Stimulated activated effector memory CD8-positive, alpha-beta T cell treated with anti-CD3 and anti-CD28 coated beads, Interleukin-12 subunit alpha, Interleukin-12 subunit beta, amount 100 ng/mL, for 72 hours (primary cell): Measurements from ENCODE around the gene ZNF722.
"Not testable (repeated sequence)": the region's sequence is repeated elsewhere in the genome, so short reads cannot be mapped to it uniquely, and the experiment has no call there.

Experiments used
- ATAC-seq: fragments of 150-1000 bp; cut with Tn5 transposase; 2 replicates; pipeline ENCODE4 v1.10.0; 2021
- DNase-seq, 2 donors: peaks; one replicate each; pipeline ENCODE4 v3.0.0; 2021 to 2022; ENCODE audit warnings: low spot score in 2 of 2
- H3K27ac Mint-ChIP-seq: one replicate; pipeline ENCODE4 v1.8.0; 2022; ENCODE audit warnings: mild to moderate bottlenecking, mixed read lengths
- H3K36me3 Mint-ChIP-seq: one replicate; pipeline ENCODE4 v1.8.0; 2022; ENCODE audit warnings: mild to moderate bottlenecking, mixed read lengths
- H3K4me1 Mint-ChIP-seq: one replicate; pipeline ENCODE4 v1.8.0; 2022; ENCODE audit warnings: mixed read lengths
- H3K4me3 Mint-ChIP-seq: one replicate; pipeline ENCODE4 v1.8.0; 2022; ENCODE audit warnings: mild to moderate bottlenecking, mixed read lengths
- H3K9me3 Mint-ChIP-seq: one replicate; pipeline ENCODE4 v1.8.0; 2022; ENCODE audit warnings: mixed read lengths

Gene ZNF722

DNA sequence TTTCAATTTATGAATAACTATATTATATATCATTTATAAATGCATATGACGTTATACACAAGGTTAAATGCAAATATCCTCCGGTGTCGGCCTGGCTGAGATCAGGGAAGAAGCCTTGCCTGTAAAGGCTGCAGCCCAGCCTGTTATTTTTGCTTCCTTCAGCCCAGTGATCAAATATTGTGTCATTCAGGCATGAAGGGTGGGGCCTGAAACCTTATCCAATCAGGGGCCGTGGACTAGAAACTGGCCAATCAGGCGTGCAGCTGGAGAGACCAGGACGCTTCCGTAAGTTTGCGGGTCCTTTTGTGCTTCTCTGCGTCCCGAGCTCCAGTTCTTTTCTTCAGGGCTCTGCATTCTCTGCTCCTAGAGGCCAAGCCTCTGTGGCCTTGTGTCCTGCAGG, at the start of gene ZNF722:
Gene ZNF722 (plus strand): TSS at position 301 of the 400 bp plus-strand sequence. CDS start 113 bp downstream, outside the sequence.
- no peak for DNase-seq

DNA sequence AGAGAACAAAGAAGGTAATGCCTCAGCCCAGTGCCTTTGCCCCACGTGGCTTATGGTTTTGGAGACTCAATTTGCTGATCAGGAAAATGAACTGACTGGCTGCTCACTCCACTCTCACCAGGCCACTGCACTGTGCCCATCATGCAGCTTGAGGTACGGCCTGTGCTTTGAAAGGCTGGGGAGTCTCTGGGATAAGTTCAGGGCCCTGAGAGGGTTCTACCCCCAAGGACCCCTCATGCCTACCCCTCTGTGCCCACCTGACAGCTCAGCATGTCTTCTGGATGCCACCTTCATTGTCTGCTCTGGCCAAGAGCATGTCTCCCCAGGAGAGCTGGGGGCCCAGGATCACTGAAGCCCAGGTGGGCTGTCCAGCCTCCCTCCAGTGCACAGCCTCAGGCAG, 45.5 kb upstream of the ZNF722 start:
- no peaks in the 10 kb centered on the region for H3K36me3 Mint-ChIP-seq
- DNase-seq (no peak), ATAC-seq (peak; percentile 28)
- H3K9me3 Mint-ChIP-seq, result peaks cover 13% of the 10 kb centered on the region
- H3K27ac Mint-ChIP-seq, result no peak overlapping the region
- no peaks in the 10 kb centered on the region for H3K4me1 Mint-ChIP-seq
- no peak overlapping the region for H3K4me3 Mint-ChIP-seq

More for the DNA sequence above, at the start of gene ZNF722:
- Mint-ChIP-seq H3K4me1 (no peaks in the 10 kb centered on the region), H3K9me3 (peaks cover 10% of the 10 kb centered on the region), H3K36me3 (no peaks in the 10 kb centered on the region), H3K27ac (no peak within 1 kb of the TSS), H3K4me3 (no peak within 1 kb of the TSS)
- no peak for ATAC-seq

DNA sequence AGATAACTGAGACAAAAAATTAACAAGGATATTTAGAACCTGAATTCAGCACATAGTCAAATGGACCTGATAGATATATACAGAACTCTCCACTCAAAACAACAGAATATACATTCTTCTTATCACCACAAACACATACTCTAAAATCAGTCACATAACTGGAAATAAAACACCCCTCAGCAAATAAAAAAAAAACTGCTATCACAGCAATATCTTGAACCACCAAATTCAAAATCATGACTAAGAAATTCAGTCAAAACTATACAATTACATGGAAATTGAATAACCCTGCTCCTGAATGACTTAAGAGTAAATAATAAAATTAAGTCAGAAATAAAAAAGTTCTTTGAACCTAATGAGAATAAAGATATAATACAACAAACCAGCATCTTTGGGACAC, 30.0 kb upstream of the ZNF722 start:
- Mint-ChIP-seq H3K9me3 (peaks cover 5% of the 10 kb centered on the region), H3K27ac (no peak overlapping the region), H3K36me3 (no peaks in the 10 kb centered on the region), H3K4me3 (no peak overlapping the region), H3K4me1 (no peaks in the 10 kb centered on the region)
- ATAC-seq (no peak), DNase-seq (no peak)

DNA sequence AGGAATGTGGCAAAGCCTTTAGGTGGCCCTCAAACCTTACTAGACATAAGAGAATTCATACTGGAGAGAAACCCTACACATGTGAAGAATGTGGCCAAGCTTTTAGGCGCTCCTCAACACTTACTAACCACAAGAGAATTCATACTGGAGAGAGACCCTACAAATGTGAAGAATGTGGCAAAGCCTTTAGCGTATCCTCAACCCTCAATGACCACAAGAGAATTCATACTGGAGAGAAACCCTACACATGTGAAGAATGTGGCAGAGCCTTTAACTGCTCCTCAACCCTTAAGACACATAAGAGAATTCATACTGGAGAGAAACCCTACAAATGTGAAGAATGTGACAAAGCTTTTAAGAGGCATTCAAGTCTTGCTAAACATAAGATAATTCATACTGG, 16.8 kb downstream of the ZNF722 start:
- not testable (repeated sequence) for DNase-seq, H3K27ac Mint-ChIP-seq, ATAC-seq, H3K4me3 Mint-ChIP-seq, H3K4me1 Mint-ChIP-seq, H3K36me3 Mint-ChIP-seq
- peaks cover 30% of the 10 kb centered on the region for H3K9me3 Mint-ChIP-seq

DNA sequence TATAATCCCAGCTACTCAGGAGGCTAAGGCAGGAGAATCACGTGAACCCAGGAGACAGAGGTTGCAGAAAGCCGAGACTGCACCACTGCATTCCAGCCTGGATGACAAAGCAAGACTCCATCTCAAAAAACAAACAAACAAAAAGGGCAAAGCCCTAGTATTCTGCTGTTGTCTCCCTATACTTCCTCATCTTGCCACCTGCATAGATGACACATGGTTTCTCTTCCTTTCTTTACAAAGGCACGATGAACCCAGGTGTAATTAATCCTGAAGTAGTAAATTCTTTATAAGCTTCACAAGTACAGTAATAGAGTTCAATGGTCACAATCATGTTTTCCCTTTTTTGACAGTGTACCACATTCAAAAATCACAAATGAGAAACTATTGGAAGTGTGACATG, 36.7 kb downstream of the ZNF722 start:
- no peak for ATAC-seq
- H3K9me3 Mint-ChIP-seq, result peaks cover 14% of the 10 kb centered on the region
- H3K4me1 Mint-ChIP-seq, result no peaks in the 10 kb centered on the region
- no peak overlapping the region for H3K4me3 Mint-ChIP-seq
- no peak for DNase-seq
- no peak overlapping the region for H3K27ac Mint-ChIP-seq
- H3K36me3 Mint-ChIP-seq, result no peaks in the 10 kb centered on the region

DNA sequence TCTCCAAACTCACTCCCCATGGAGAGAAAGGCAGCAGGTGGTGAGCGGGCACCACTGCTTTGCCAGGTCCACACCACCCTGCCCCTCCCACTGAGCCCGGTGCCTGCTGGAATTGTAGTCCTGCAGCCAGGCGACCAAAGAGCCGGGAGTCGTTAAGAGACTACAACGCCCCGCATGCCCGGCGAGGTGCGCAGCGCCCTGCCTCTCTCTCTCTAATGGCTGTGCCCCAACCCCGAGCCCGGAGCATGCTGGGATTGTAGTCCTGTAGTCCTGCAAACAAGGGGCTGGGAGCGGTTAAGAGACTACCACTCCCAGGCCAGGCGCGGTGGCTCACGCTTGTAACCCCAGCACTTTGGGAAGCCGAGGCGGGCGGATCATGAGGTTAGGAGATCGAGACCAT, 38.4 kb downstream of the ZNF722 start:
- Mint-ChIP-seq H3K36me3 (no peaks in the 10 kb centered on the region), H3K9me3 (peaks cover 12% of the 10 kb centered on the region), H3K4me3 (no peak overlapping the region), H3K4me1 (no peaks in the 10 kb centered on the region), H3K27ac (no peak overlapping the region)
- DNase-seq (no peak), ATAC-seq (no peak)

DNA sequence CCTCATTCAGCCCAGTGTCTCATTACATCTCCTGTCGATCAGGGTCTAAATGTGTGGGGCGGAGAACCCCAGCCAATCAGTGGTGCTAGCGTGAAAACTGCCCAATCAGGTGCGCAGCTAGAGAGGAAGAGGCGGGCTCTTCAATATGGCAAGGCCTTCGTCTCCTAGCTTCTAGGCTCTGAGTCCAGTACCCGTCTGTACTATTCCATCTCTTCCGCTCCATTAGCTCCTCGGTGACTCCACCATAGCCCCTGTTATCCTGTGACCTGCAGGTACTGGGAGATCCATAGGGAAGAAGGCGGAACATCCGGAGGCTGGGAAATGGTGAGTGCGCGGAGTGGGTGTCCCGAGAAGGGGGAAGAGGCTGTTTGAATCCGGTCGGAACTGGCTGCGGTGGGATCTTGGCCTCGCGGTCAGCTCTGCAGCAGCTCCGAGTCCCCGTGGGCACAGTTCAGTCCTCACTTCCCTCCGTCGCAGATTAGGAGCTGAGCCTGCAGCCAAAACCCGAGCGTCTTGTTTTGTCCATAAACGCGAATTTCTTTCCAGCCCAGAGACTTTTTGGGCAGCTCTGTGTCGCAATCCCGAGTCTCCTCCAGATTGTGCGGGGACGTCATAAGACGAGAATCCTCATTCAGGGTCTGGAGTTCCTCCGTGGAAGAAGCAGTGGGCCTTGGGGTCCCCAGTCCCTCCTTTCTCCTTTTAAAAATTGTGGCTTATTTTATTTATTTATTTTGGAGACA, 46.8 kb downstream of the ZNF722 start, which contains the start of gene ZNF727:
Gene ZNF727 (plus strand): TSS at position 134 of the 740 bp plus-strand sequence. CDS start 188 bp downstream, at position 322.
- H3K27ac Mint-ChIP-seq, result peak within 1 kb of the TSS; percentile 45
- no peaks in the 10 kb centered on the region for H3K36me3 Mint-ChIP-seq
- H3K9me3 Mint-ChIP-seq, result peaks cover 19% of the 10 kb centered on the region
- no peaks in the 10 kb centered on the region for H3K4me1 Mint-ChIP-seq
- ATAC-seq (peak; percentile 78), DNase-seq (no peak)
- H3K4me3 Mint-ChIP-seq, result peak within 1 kb of the TSS; percentile 62

DNA sequence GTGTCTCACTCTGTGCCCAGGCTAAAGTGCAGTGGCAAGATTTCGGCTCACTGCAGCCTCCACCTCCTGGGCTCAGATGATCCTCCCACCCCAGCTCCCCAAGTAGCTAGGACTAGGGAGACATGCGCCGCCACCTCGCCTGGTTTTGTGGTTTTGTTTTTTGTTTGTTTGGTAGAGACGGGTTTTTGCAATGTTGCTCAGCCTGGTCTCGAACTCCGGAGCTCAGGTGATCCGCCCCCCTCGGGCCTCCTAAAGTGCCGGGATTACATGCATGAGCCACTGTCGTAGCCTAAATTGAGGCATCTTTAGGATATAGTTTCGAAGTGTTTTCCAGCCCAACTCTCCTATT, 47.4 kb downstream of the ZNF722 start:
- Mint-ChIP-seq H3K27ac (no peak overlapping the region), H3K4me3 (peak overlapping the region; percentile 62), H3K4me1 (no peaks in the 10 kb centered on the region), H3K9me3 (peaks cover 19% of the 10 kb centered on the region), H3K36me3 (no peaks in the 10 kb centered on the region)
- DNase-seq, result no peak
- no peak for ATAC-seq
